ENCODE results near the gene NECAB3.

Gene NECAB3

GRCh38 chr20:33609504-33609903 lies 64.7 kb downstream of the NECAB3 start:
- no peak for DNase-seq (ENCODE audit: low read depth in 2 of 2)
